ENCODE results near the gene MECR. TPM values are rescaled to one million over a fixed set of nuclear protein-coding genes. Genes with fewer than 3 reads are reported as not detected.
A peak's percentile ranks its signal among the peaks of the same experiment; 100 is the strongest.

The MECR gene
- polyA plus RNA-seq, 1 experiment, result 35.6 TPM

DNA sequence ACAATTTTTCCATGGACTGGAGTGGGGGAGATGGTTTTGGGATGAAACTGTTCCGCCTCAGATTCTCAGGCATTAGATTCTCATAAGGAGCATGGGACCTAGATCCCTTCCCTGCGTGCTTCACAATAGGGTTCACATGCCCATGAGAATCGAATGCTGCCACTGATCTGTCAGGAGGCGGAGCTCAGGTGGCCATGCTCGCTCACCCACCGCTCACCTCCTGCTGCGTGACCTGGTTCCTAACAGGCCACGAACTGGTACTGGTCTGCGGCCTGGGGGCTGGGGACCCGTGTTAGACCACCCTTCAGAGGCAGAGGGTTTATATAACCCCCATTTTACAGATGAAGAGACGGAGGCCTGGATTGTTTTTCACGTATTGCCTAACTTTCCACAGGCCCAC is 32.7 kb downstream of the MECR start:
- H3K27me3 ChIP-seq (ENCODE audit: control insufficient read depth, insufficient read depth, low read length), result no peaks in the 10 kb centered on the region
- H3K4me3 ChIP-seq (ENCODE audit: low read depth, low read length), result no peak overlapping the region
- peaks cover 12% of the 10 kb centered on the region for H3K36me3 ChIP-seq (ENCODE audit: control insufficient read depth, insufficient read depth, low read length)
- no peak for DNase-seq (ENCODE audit: low read depth)
- POLR2A ChIA-PET, result no interaction called here
- CTCF ChIA-PET, result interaction anchor here (0.7 to 11.8 kb wide), 14 partner anchors 8 to 1324 kb away, joined by 3 to 203 read pairs (median 4); partner anchors contain the start of genes SRSF4 and YTHDF2
- TF ChIP-seq, protein P1, sequence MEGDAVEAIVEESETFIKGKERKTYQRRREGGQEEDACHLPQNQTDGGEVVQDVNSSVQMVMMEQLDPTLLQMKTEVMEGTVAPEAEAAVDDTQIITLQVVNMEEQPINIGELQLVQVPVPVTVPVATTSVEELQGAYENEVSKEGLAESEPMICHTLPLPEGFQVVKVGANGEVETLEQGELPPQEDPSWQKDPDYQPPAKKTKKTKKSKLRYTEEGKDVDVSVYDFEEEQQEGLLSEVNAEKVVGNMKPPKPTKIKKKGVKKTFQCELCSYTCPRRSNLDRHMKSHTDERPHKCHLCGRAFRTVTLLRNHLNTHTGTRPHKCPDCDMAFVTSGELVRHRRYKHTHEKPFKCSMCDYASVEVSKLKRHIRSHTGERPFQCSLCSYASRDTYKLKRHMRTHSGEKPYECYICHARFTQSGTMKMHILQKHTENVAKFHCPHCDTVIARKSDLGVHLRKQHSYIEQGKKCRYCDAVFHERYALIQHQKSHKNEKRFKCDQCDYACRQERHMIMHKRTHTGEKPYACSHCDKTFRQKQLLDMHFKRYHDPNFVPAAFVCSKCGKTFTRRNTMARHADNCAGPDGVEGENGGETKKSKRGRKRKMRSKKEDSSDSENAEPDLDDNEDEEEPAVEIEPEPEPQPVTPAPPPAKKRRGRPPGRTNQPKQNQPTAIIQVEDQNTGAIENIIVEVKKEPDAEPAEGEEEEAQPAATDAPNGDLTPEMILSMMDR (IDR thresholded peaks at IDR 0.05; ENCODE audit: insufficient read depth, low read depth, low read length), result no peak

DNA sequence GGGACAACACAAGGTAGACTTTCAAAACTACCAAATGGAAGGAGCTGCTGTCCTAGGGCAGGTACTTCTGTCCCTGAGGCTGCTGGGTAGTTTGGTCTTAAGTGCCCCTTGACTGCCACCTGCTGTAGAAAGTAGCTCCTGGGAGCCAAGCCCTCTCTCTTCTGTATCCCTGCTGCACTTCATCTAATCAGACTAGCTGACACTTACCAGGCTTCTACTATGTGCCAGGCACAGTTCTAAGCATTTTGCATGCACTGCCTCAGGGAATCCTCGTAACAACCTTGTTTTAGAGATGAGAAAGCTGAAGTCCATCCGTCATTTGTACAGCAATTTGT is 33.2 kb downstream of the MECR start:
- Histone ChIP-seq H3K27me3 (ENCODE audit: control insufficient read depth, insufficient read depth, low read length) (no peaks in the 10 kb centered on the region), H3K4me3 (ENCODE audit: low read depth, low read length) (no peak overlapping the region), H3K36me3 (ENCODE audit: control insufficient read depth, insufficient read depth, low read length) (peaks cover 12% of the 10 kb centered on the region)
- no peak for DNase-seq (ENCODE audit: low read depth)
- TF ChIP-seq, protein P1 (IDR thresholded peaks at IDR 0.05; ENCODE audit: insufficient read depth, low read depth, low read length), result peak; percentile 60
- ChIA-PET POLR2A (no interaction called here), CTCF (interaction anchor here (0.6 to 11.8 kb wide), 19 partner anchors 8 to 1324 kb away, joined by 3 to 203 read pairs (median 4); partner anchors contain the start of genes SRSF4 and YTHDF2)

- CTCF ChIA-PET, result interaction anchor here (0.6 to 11.8 kb wide), 19 partner anchors 9 to 1325 kb away, joined by 3 to 203 read pairs (median 4); partner anchors contain the start of gene SRSF4
- Histone ChIP-seq H3K4me3 (ENCODE audit: low read depth, low read length) (no peak overlapping the region), H3K36me3 (ENCODE audit: control insufficient read depth, insufficient read depth, low read length) (peaks cover 13% of the 10 kb centered on the region), H3K27me3 (ENCODE audit: control insufficient read depth, insufficient read depth, low read length) (no peaks in the 10 kb centered on the region)
- peak; percentile 88 for DNase-seq (ENCODE audit: low read depth)
- TF ChIP-seq, protein P1 (IDR thresholded peaks at IDR 0.05; ENCODE audit: insufficient read depth, low read depth, low read length), result no peak
- POLR2A ChIA-PET, result no interaction called here
These were observed 33.7 kb downstream of the MECR start for GRCh38 chr1:29196863-29197589.

DNA sequence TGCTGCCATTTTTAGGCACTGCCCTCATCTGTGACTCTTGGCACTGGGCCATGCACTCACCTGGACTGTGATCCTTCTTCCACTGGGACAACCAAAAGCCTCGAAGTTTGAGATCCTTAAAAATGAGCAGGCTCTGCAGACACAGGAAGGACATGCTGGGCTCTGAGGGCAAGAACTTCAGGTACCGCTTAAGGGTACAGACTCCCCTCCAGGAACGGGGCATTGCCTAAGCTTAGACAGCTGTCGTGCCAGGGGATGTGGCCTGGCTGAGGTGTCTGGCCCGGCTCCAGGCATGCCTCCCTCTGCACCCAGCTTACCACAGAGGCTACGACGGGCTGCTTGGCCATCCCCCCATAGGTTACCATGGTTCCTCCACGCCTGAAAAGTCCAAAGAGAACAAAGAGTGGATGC is 34.8 kb downstream of the MECR start:
- H3K4me3 ChIP-seq (ENCODE audit: low read depth, low read length), result no peak overlapping the region
- H3K27me3 ChIP-seq (ENCODE audit: control insufficient read depth, insufficient read depth, low read length), result no peaks in the 10 kb centered on the region
- DNase-seq (ENCODE audit: low read depth), result no peak
- TF ChIP-seq, protein P1 (IDR thresholded peaks at IDR 0.05; ENCODE audit: insufficient read depth, low read depth, low read length), result no peak
- ChIA-PET POLR2A (no interaction called here), CTCF (interaction anchor here (1.1 to 11.8 kb wide), 5 partner anchors 14 to 316 kb away, joined by 3 to 203 read pairs (median 20); partner anchors contain the start of gene SRSF4)
- peaks cover 14% of the 10 kb centered on the region for H3K36me3 ChIP-seq (ENCODE audit: control insufficient read depth, insufficient read depth, low read length)

- Histone ChIP-seq H3K27me3 (ENCODE audit: control insufficient read depth, insufficient read depth, low read length) (no peaks in the 10 kb centered on the region), H3K36me3 (ENCODE audit: control insufficient read depth, insufficient read depth, low read length) (peaks cover 14% of the 10 kb centered on the region), H3K4me3 (ENCODE audit: low read depth, low read length) (no peak overlapping the region)
- no peak for DNase-seq (ENCODE audit: low read depth)
- ChIA-PET POLR2A (no interaction called here), CTCF (interaction anchor here (0.7 to 2.4 kb wide), 3 partner anchors 9 to 312 kb away, joined by 4 to 7 read pairs (median 4); partner anchors contain the start of gene TMEM200B)
- TF ChIP-seq, protein P1 (IDR thresholded peaks at IDR 0.05; ENCODE audit: insufficient read depth, low read depth, low read length), result no peak
These were observed 36.8 kb downstream of the MECR start for GRCh38 chr1:29193879-29194455.
